ENCODE data around the gene DNAJC15. TPM values are rescaled to one million over a fixed set of nuclear protein-coding genes. Genes with fewer than 3 reads are reported as not detected.
"Not testable (repeated sequence)": the region's sequence is repeated elsewhere in the genome, so short reads cannot be mapped to it uniquely, and the experiment has no call there.

The DNAJC15 gene
- total RNA-seq, 1 donor from 2014 or later: 2.3 TPM

DNA sequence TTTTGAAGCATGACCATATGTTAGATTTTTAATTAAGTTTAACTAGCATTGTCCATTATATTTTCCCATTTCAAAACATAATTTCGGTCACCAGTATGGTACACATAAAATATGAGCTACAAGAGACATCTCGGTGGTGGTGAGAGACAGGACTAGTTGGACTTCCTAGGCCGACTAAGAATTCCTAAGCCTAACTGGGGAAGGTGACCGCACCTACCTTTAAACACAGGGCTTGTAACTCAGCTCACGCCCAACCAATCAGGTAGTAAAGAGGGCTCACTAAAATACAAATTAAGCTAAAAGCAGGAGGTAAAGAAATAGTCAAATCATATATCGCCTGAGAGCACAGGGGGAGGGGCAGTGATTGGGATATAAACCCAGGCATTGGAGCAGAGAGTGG lies 22.9 kb downstream of the DNAJC15 start:
- Histone ChIP-seq H3K27me3 (no peaks in the 10 kb centered on the region), H3K9me3 (no peaks in the 10 kb centered on the region), H3K36me3 (no peaks in the 10 kb centered on the region), H3K4me3 (no peak overlapping the region), H3K4me1 (no peaks in the 10 kb centered on the region), H3K27ac (no peak overlapping the region)
- intact Hi-C loops (cut with DNase I): no loop called here
- TF ChIP-seq, protein P1, sequence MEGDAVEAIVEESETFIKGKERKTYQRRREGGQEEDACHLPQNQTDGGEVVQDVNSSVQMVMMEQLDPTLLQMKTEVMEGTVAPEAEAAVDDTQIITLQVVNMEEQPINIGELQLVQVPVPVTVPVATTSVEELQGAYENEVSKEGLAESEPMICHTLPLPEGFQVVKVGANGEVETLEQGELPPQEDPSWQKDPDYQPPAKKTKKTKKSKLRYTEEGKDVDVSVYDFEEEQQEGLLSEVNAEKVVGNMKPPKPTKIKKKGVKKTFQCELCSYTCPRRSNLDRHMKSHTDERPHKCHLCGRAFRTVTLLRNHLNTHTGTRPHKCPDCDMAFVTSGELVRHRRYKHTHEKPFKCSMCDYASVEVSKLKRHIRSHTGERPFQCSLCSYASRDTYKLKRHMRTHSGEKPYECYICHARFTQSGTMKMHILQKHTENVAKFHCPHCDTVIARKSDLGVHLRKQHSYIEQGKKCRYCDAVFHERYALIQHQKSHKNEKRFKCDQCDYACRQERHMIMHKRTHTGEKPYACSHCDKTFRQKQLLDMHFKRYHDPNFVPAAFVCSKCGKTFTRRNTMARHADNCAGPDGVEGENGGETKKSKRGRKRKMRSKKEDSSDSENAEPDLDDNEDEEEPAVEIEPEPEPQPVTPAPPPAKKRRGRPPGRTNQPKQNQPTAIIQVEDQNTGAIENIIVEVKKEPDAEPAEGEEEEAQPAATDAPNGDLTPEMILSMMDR (IDR thresholded peaks at IDR 0.05): no peak
- no peak for DNase-seq (ENCODE audit: low spot score in 2 of 2)

DNA sequence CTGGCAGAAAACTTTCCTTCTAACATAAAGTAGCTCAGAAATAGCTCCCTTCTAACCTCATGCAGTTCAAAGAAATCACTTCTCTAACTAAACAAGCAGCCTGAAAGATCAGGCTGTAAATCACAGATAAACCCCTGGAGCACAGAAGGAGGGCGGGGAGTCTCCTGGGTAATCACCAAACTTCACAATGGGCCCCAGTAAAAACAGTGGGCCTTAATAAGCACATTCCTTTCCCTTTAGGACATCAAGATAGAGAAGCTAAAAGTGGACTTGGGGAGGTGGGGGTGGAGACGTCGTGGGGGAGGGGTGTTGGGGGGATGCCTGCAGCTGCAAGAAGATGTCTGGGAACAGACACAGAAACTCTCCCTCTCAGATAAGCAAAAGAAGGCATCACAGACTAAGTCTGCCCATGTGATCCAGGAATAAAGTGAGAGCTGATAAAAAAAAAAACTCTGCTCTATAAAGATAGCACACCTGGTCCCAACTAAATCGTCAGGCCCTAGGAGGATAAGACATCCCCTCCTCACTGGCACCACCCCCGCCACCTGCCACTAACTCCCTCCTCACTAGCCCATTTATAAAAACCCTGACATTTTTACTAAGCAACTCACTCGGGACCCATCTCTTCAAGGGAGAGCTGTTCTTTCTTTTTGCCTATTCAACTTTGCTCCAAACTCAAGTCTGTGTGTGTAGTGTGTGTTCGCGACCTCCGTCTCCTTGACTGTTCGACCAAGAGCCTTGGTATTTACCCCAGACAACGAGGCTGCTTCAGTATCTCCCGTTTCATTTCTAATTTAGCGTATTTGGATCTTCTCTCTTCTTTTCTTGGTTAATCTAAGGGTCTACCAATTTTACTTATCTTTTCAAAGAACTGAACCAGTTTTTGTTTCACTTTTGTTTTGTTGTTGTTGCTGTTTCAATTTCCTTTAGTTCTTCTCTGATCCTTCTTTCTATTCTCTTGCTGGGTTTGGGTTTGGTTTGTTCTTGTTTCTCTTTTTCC lies 31.7 kb downstream of the DNAJC15 start:
- Histone ChIP-seq H3K27ac (peak overlapping the region; percentile 75), H3K27me3 (no peaks in the 10 kb centered on the region), H3K9me3 (no peaks in the 10 kb centered on the region), H3K4me3 (peak overlapping the region; percentile 54 to 56), H3K36me3 (no peaks in the 10 kb centered on the region), H3K4me1 (peaks cover 5 to 10% of the 10 kb centered on the region in 2 donors)
- intact Hi-C loops (cut with DNase I): no loop called here
- DNase-seq (ENCODE audit: low spot score in 2 of 2): no peak
- TF ChIP-seq, protein P1 (IDR thresholded peaks at IDR 0.05): no peak

DNA sequence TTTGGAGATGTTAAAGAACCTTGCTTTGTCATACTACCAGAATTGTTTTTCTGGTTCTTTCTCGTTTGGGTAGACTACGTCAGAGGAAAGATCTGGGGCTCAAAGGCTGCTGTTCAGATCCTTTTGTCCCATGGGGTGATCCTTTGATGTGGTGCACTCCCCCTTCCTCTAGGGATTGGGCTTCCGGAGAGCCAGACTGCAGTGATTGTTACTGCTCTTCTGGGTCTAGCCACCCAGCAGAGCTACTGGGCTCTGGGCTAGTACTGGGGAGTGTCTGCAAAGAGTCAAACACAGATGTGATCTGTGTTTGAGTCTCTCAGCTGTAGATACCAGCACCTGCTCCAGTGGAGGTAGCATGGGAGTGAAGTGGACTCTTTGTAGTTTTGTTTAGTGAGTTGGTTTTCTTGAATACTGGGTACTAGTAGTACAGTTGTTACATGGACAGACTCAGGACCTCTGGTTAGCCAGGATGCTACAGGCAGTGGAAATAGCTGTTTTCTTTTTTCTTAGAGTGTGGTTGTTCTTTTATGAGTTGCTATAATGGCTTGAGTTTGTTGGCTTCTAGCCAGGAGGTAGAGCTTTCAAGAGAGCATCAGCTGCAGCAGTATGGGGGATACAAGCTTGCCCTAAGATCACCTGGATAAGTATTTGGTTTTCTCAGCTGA lies 34.4 kb downstream of the DNAJC15 start:
- Histone ChIP-seq H3K27ac (no peak overlapping the region), H3K4me1 (peaks cover 5 to 10% of the 10 kb centered on the region in 2 donors), H3K27me3 (no peaks in the 10 kb centered on the region), H3K36me3 (no peaks in the 10 kb centered on the region), H3K4me3 (no peak overlapping the region), H3K9me3 (no peaks in the 10 kb centered on the region)
- no peak for DNase-seq (ENCODE audit: low spot score in 2 of 2)
- TF ChIP-seq, protein P1 (IDR thresholded peaks at IDR 0.05): no peak
- intact Hi-C loops (cut with DNase I): no loop called here

DNA sequence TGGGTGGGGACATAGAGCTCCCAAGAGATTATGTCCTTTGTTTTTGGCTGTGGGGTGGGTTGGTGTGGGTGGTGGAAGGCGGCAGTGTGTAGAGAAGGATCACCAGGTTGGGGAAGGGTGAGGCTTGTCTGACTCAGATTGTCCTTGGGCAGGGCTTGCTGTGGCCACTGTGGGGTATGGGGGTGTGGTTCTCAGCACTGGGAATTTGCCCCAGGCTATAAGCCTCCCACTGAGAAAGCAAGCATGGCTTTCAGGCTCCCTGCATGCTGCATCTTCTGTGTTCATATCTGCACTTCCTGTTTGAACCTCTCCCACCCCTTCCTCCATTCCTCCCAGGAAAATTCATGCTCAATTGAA lies 34.9 kb downstream of the DNAJC15 start:
- Histone ChIP-seq H3K9me3 (no peaks in the 10 kb centered on the region), H3K27me3 (no peaks in the 10 kb centered on the region), H3K4me1 (peaks cover 5 to 10% of the 10 kb centered on the region in 2 donors), H3K27ac (peak overlapping the region in 1 of 2 donors; percentile 10), H3K4me3 (no peak overlapping the region), H3K36me3 (no peaks in the 10 kb centered on the region)
- DNase-seq (ENCODE audit: low spot score in 2 of 2): no peak
- TF ChIP-seq, protein P1 (IDR thresholded peaks at IDR 0.05): no peak
- intact Hi-C loops (cut with DNase I): no loop called here

DNA sequence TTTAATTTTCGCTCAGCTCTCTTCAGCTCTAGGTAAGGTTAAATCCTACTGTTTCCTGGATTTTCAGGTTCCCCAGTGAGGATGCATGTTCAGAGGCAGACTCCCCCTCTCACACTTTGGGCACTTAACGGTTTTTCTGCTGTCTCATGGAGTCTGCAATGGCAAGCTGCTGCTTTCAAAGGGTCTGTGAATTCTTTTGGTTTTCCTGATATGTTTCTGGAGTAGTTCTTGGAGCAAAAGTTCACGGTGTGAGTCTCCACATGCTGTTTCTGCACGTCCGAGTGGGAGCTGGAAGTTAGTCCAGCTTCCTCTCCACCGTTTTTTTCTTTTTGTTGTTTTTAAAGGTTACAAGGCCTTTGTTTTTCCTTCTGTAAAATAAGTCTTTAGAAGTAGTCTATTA lies 35.4 kb downstream of the DNAJC15 start:
- Histone ChIP-seq H3K4me3 (no peak overlapping the region), H3K27ac (peak overlapping the region in 1 of 2 donors; percentile 10)

DNA sequence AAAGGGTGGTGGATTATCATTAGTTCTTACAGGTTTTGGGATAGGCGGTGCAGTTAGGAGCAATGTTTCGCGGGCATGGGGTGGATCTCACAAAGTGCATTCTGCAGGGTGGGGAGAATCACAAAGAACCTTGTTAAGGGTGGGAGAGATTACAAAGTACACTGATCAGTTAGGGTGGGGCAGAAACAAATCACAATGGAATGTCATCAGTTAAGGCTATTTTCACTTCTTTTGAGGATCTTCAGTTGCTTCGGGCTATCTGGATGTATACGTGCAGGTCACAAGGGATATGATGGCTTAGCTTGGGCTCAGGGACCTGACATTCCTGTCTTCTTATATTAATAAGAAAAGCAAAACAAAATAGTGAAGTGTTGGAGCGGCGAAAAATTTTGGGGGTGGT lies 36.4 kb downstream of the DNAJC15 start:
- H3K36me3 ChIP-seq; H3K9me3 ChIP-seq; intact Hi-C loops (cut with DNase I); H3K27me3 ChIP-seq; DNase-seq (ENCODE audit: low spot score in 2 of 2); H3K27ac ChIP-seq; H3K4me1 ChIP-seq; H3K4me3 ChIP-seq: not testable (repeated sequence)

More for the DNA sequence above, 35.4 kb downstream of the DNAJC15 start:
- Histone ChIP-seq H3K27me3 (no peaks in the 10 kb centered on the region), H3K4me1 (peaks cover 5 to 10% of the 10 kb centered on the region in 2 donors), H3K9me3 (no peaks in the 10 kb centered on the region), H3K36me3 (no peaks in the 10 kb centered on the region)
- intact Hi-C loops (cut with DNase I): no loop called here
- no peak for DNase-seq (ENCODE audit: low spot score in 2 of 2)
- TF ChIP-seq, protein P1 (IDR thresholded peaks at IDR 0.05): no peak

DNA sequence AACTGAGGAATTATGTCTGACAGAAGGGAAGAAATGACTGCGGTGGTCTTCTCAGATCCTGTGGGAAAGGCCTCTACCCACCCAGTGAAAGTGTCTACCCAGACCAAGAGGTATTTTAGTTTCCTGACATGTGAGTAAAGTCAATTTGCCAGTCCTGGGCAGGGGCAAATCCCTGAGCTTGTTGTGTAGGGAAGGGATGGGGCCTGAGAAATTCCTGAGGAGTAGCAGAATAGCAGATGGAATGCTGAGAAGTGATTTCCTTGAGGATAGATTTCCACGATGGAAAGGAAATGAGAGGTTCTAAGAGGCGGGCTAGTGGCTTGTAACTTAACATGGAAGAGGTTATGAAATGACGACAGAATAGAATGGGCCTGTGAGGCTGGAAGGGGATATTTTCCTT lies 37.4 kb downstream of the DNAJC15 start:
- DNase-seq (ENCODE audit: low spot score in 2 of 2); H3K4me1 ChIP-seq; H3K27ac ChIP-seq; intact Hi-C loops (cut with DNase I); H3K4me3 ChIP-seq; H3K27me3 ChIP-seq; H3K36me3 ChIP-seq; H3K9me3 ChIP-seq: not testable (repeated sequence)

Data from ascending aorta (tissue), 2 donors.